H1 (cell line): ENCODE results near the gene BZW1. TPM values are rescaled to one million over a fixed set of nuclear protein-coding genes. Genes with fewer than 3 reads are reported as not detected.

ENCODE experiments used
- CTBP2 ChIP-seq: IDR thresholded peaks from 2 replicates; pipeline ENCODE4 v1.7.0; 2011; ENCODE audit warnings: borderline replicate concordance, mild to moderate bottlenecking, moderate library complexity, mixed read lengths, low read length; ENCODE audit not compliant: insufficient read depth, insufficient read length
- JUN ChIP-seq: IDR thresholded peaks from 2 replicates; pipeline ENCODE4 v1.6.1; 2011; ENCODE audit warnings: low read depth, mild to moderate bottlenecking, improper control_type of control experiment, low read length
- JUND ChIP-seq: IDR thresholded peaks from 2 replicates; pipeline ENCODE4 v1.6.1; 2011; ENCODE audit warnings: mild to moderate bottlenecking, improper control_type of control experiment, low read length
- POLR2A ChIP-seq, 2 experiments: IDR thresholded peaks; 1 replicate in 1 of 2; 2 replicates in 1 of 2; pipeline ENCODE4 v1.6.1; 2011; ENCODE audit warnings: low read depth in 2 of 2, low read length in 2 of 2, mild to moderate bottlenecking in 2 of 2; ENCODE audit errors: control extremely low read depth in 1 of 2
- SUZ12 ChIP-seq: fragments of 200-600 bp; sonication (generic); IDR thresholded peaks from 2 replicates; pipeline ENCODE4 v1.6.1; 2012; ENCODE audit warnings: mild to moderate bottlenecking, inconsistent platforms, low read length, moderate library complexity, mixed read lengths
- TAF1 ChIP-seq: IDR thresholded peaks from 2 replicates; pipeline ENCODE4 v1.6.1; 2011; ENCODE audit warnings: mild to moderate bottlenecking, low read depth, low read length
- TCF12 ChIP-seq: IDR thresholded peaks from 2 replicates; pipeline ENCODE4 v1.6.1; 2011; ENCODE audit warnings: low read depth, mild to moderate bottlenecking, low read length
- polyA plus RNA-seq, 7 experiments: library from polyadenylated mRNA; depleted of rRNA in 3 of 7; stranded (reverse) in 5 of 7; unstranded in 2 of 7; fragments of >200 nt in 5 of 7; fragments of 200-250 nt in 2 of 7; gene quantifications; 1 replicate in 5 of 7; 2 replicates in 1 of 7; 4 replicates in 1 of 7; pipeline versions ENCODE4 v1.2.1 to v1.2.3, GENCODE V29; 2011 to 2013; ENCODE audit warnings: missing spikeins in 2 of 7, mixed read lengths in 2 of 7
- total RNA-seq: library from RNA; stranded (reverse); fragmentation: NEBNext Ultra II Directional; extraction: Animal tissue kit (Norgen Biotek cat#: 25700); gene quantifications from 2 replicates; pipeline ENCODE4 v1.2.1, GENCODE V29; 2021
- TF ChIP-seq, protein P1 (sequence below): IDR thresholded peaks from 2 replicates; pipeline ENCODE4 v1.6.1; 2012; ENCODE audit warnings: inconsistent platforms

Gene BZW1
- total and polyA plus RNA-seq, 2 of the 8 experiments (the other 6 are each of a cell fraction or from before 2014, with no cell fraction given): 152 to 335 TPM

- TF ChIP-seq POLR2A (IDR thresholded peaks at IDR 0.05; ENCODE audit: control extremely low read depth in 1 of 2, low read depth in 2 of 2, low read length in 2 of 2) (no peak), TAF1 (no peak), TCF12 (no peak), CTBP2 (no peak), JUN (no peak), JUND (no peak), SUZ12 (no peak)
- TF ChIP-seq, protein P1, sequence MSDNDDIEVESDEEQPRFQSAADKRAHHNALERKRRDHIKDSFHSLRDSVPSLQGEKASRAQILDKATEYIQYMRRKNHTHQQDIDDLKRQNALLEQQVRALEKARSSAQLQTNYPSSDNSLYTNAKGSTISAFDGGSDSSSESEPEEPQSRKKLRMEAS: no peak
These were observed 27.5 kb upstream of the BZW1 start (continued) for GRCh38 chr2:200784215-200784614.
